Measurements from ENCODE around the gene BBS5.
A peak's percentile ranks its signal among the peaks of the same experiment; 100 is the strongest.
"Not testable (repeated sequence)": the region's sequence is repeated elsewhere in the genome, so short reads cannot be mapped to it uniquely, and the experiment has no call there.

The BBS5 gene

GRCh38 chr2:169526451-169526850 lies 47.2 kb downstream of the BBS5 start:
- Histone ChIP-seq H3K36me3 (ENCODE audit: control insufficient read depth in 5 of 5, insufficient read depth in 5 of 5, low read length in 5 of 5) (peaks cover 3 to 40% (median 16%) of the 10 kb centered on the region in 5 donors), H3K27ac (ENCODE audit: low read depth, low read length) (no peak overlapping the region), H3K4me1 (ENCODE audit: control insufficient read depth in 5 of 5, insufficient read depth in 5 of 5, low read length in 5 of 5) (no peaks in the 10 kb centered on the region), H3K4me3 (ENCODE audit: low read depth in 1 of 5, low read length in 5 of 5) (no peak overlapping the region), H3K9ac (ENCODE audit: low read length in 5 of 5) (no peak overlapping the region), H3K9me3 (ENCODE audit: control insufficient read depth in 5 of 5, low read length in 5 of 5) (no peaks in the 10 kb centered on the region), H3K27me3 (ENCODE audit: control insufficient read depth in 5 of 5, insufficient read depth in 4 of 5, low read length in 5 of 5) (no peaks in the 10 kb centered on the region)

GRCh38 chr2:169528271-169528701 lies 49.0 kb downstream of the BBS5 start:
- H3K27ac ChIP-seq (ENCODE audit: low read depth, low read length): no peak overlapping the region
- no peaks in the 10 kb centered on the region for H3K27me3 ChIP-seq (ENCODE audit: control insufficient read depth in 5 of 5, insufficient read depth in 4 of 5, low read length in 5 of 5)
- H3K9ac ChIP-seq (ENCODE audit: low read length in 5 of 5): no peak overlapping the region
- peaks cover 6 to 44% (median 16%) of the 10 kb centered on the region in 5 donors for H3K36me3 ChIP-seq (ENCODE audit: control insufficient read depth in 5 of 5, insufficient read depth in 5 of 5, low read length in 5 of 5)
- H3K4me1 ChIP-seq (ENCODE audit: control insufficient read depth in 5 of 5, insufficient read depth in 5 of 5, low read length in 5 of 5): no peaks in the 10 kb centered on the region
- no peak overlapping the region for H3K4me3 ChIP-seq (ENCODE audit: low read depth in 1 of 5, low read length in 5 of 5)
- H3K9me3 ChIP-seq (ENCODE audit: control insufficient read depth in 5 of 5, low read length in 5 of 5): no peaks in the 10 kb centered on the region

- not testable (repeated sequence) for H3K4me3 ChIP-seq (ENCODE audit: low read depth in 1 of 5, low read length in 5 of 5); H3K27ac ChIP-seq (ENCODE audit: low read depth, low read length); H3K9me3 ChIP-seq (ENCODE audit: control insufficient read depth in 5 of 5, low read length in 5 of 5); H3K9ac ChIP-seq (ENCODE audit: low read length in 5 of 5); H3K27me3 ChIP-seq (ENCODE audit: control insufficient read depth in 5 of 5, insufficient read depth in 4 of 5, low read length in 5 of 5); H3K4me1 ChIP-seq (ENCODE audit: control insufficient read depth in 5 of 5, insufficient read depth in 5 of 5, low read length in 5 of 5)
- H3K36me3 ChIP-seq (ENCODE audit: control insufficient read depth in 5 of 5, insufficient read depth in 5 of 5, low read length in 5 of 5): peaks cover 4 to 17% (median 6%) of the 10 kb centered on the region in 5 donors
Observed at GRCh38 chr2:169539460-169539859, 60.2 kb downstream of the BBS5 start.

GRCh38 chr2:169540146-169540545 lies 60.9 kb downstream of the BBS5 start:
- H3K27ac ChIP-seq (ENCODE audit: low read depth, low read length): no peak overlapping the region
- no peak overlapping the region for H3K4me3 ChIP-seq (ENCODE audit: low read depth in 1 of 5, low read length in 5 of 5)
- H3K9me3 ChIP-seq (ENCODE audit: control insufficient read depth in 5 of 5, low read length in 5 of 5): no peaks in the 10 kb centered on the region
- H3K9ac ChIP-seq (ENCODE audit: low read length in 5 of 5): peak overlapping the region in 1 of 5 donors; percentile 7
- H3K27me3 ChIP-seq (ENCODE audit: control insufficient read depth in 5 of 5, insufficient read depth in 4 of 5, low read length in 5 of 5): no peaks in the 10 kb centered on the region
- H3K4me1 ChIP-seq (ENCODE audit: control insufficient read depth in 5 of 5, insufficient read depth in 5 of 5, low read length in 5 of 5): peaks cover 0 to 9% (median 0%) of the 10 kb centered on the region in 5 donors
- peaks cover 4 to 17% (median 6%) of the 10 kb centered on the region in 5 donors for H3K36me3 ChIP-seq (ENCODE audit: control insufficient read depth in 5 of 5, insufficient read depth in 5 of 5, low read length in 5 of 5)

GRCh38 chr2:169542433-169542832 lies 63.1 kb downstream of the BBS5 start:
- Histone ChIP-seq H3K36me3 (ENCODE audit: control insufficient read depth in 5 of 5, insufficient read depth in 5 of 5, low read length in 5 of 5) (peaks cover 8 to 16% (median 9%) of the 10 kb centered on the region in 5 donors), H3K27me3 (ENCODE audit: control insufficient read depth in 5 of 5, insufficient read depth in 4 of 5, low read length in 5 of 5) (no peaks in the 10 kb centered on the region), H3K4me3 (ENCODE audit: low read depth in 1 of 5, low read length in 5 of 5) (no peak overlapping the region), H3K27ac (ENCODE audit: low read depth, low read length) (no peak overlapping the region), H3K9me3 (ENCODE audit: control insufficient read depth in 5 of 5, low read length in 5 of 5) (no peaks in the 10 kb centered on the region), H3K9ac (ENCODE audit: low read length in 5 of 5) (no peak overlapping the region), H3K4me1 (ENCODE audit: control insufficient read depth in 5 of 5, insufficient read depth in 5 of 5, low read length in 5 of 5) (peaks cover 0 to 9% (median 0%) of the 10 kb centered on the region in 5 donors)

GRCh38 chr2:169546756-169547155 lies 67.5 kb downstream of the BBS5 start:
- Histone ChIP-seq H3K9me3 (ENCODE audit: control insufficient read depth in 5 of 5, low read length in 5 of 5) (no peaks in the 10 kb centered on the region), H3K9ac (ENCODE audit: low read length in 5 of 5) (no peak overlapping the region), H3K36me3 (ENCODE audit: control insufficient read depth in 5 of 5, insufficient read depth in 5 of 5, low read length in 5 of 5) (peaks cover 8 to 19% (median 11%) of the 10 kb centered on the region in 5 donors), H3K4me1 (ENCODE audit: control insufficient read depth in 5 of 5, insufficient read depth in 5 of 5, low read length in 5 of 5) (no peaks in the 10 kb centered on the region), H3K27me3 (ENCODE audit: control insufficient read depth in 5 of 5, insufficient read depth in 4 of 5, low read length in 5 of 5) (no peaks in the 10 kb centered on the region), H3K27ac (ENCODE audit: low read depth, low read length) (no peak overlapping the region), H3K4me3 (ENCODE audit: low read depth in 1 of 5, low read length in 5 of 5) (no peak overlapping the region)
